ENCODE measurements around the gene USP34. TPM values are rescaled to one million over a fixed set of nuclear protein-coding genes. Genes with fewer than 3 reads are reported as not detected.

Gene USP34
- total and polyA plus RNA-seq, 9 of the 15 experiments (the other 6 are each of a cell fraction or from before 2014, with no cell fraction given) = 19.8 to 108 (median 67.8) TPM

- in situ Hi-C loops (cut with MboI) (no loop called here), intact Hi-C loops (cut with micrococcal nuclease) (no loop called here)
- H3K27ac ChIP-seq (ENCODE audit: extremely low read depth, low read depth, low read length) = no peak overlapping the region
- ChIA-PET CTCF (ENCODE audit: low intra/inter-chr PET ratio) (no interaction called here), POLR2A (interaction anchor here (0.6 to 1.2 kb wide), 4 partner anchors 9 to 438 kb away, joined by 3 to 5 read pairs (median 3); no protein-coding TSS in a partner anchor)
- peaks cover 69% of the 10 kb centered on the region for H3K36me3 ChIP-seq (ENCODE audit: control insufficient read depth, insufficient read depth, low read length)
- H4K20me1 ChIP-seq (replicated peaks; ENCODE audit: control insufficient read depth, insufficient read depth, low read length) = no peaks in the 10 kb centered on the region
- H2AFZ ChIP-seq (ENCODE audit: low read depth, low read length) = no peak overlapping the region
- 90% methylated on average over 4 of the region's 4 CpGs for WGBS (ENCODE audit: insufficient coverage, low coverage, missing lambda C conversion rate)
- H3K9me1 ChIP-seq (ENCODE audit: control insufficient read depth, insufficient read depth, low read length) = no peaks in the 10 kb centered on the region
- ATAC-seq (no peak), DNase-seq (ENCODE audit: extremely low read depth in 1 of 4, low spot score in 3 of 4) (no peak), FAIRE-seq (no peak)
- H3K9me3 ChIP-seq (replicated peaks; ENCODE audit: control insufficient read depth, insufficient read depth, low read depth, low read length) = no peaks in the 10 kb centered on the region
- no peaks in the 10 kb centered on the region for H3K79me2 ChIP-seq (ENCODE audit: control insufficient read depth, insufficient read depth, low read length)
- no TSS peak for BruUV-seq (replicated peaks)
- no peak overlapping the region for H3K4me2 ChIP-seq (ENCODE audit: insufficient read depth, low read length)
- no peak overlapping the region for H3K9ac ChIP-seq (ENCODE audit: insufficient read depth in 1 of 2, low read depth in 2 of 2, low read length in 2 of 2)
- H3K4me1 ChIP-seq (replicated peaks in 1 of 2; ENCODE audit: control insufficient read depth in 2 of 2, insufficient read depth in 2 of 2, low read length in 2 of 2) = no peaks in the 10 kb centered on the region
- H3K4me3 ChIP-seq = no peak overlapping the region
- no peaks in the 10 kb centered on the region for H3K27me3 ChIP-seq (ENCODE audit: control insufficient read depth in 2 of 2, insufficient read depth in 2 of 2, low read length in 2 of 2)
- TF ChIP-seq HNRNPH1 (optimal IDR thresholded peaks at IDR 0.05; ENCODE audit: low read depth, low read length) = no peak
- no peak for TF ChIP-seq ZNF507 (tag; conservative IDR thresholded peaks at IDR 0.05)
- no peak for TF ChIP-seq ILF3 (IDR thresholded peaks at IDR 0.05; ENCODE audit: borderline replicate concordance)
- no peak for TF ChIP-seq TBL1XR1 (IDR thresholded peaks at IDR 0.05; ENCODE audit: low read length in 2 of 2)
- no peak for TF ChIP-seq EP400 (IDR thresholded peaks at IDR 0.05)
- no peak for TF ChIP-seq TCF7 (IDR thresholded peaks at IDR 0.05; ENCODE audit: borderline replicate concordance)
- no peak for TF ChIP-seq ZNF609 (CRISPR knock-in tag; IDR thresholded peaks at IDR 0.05; ENCODE audit: borderline replicate concordance)
- no peak for TF ChIP-seq YY1 (IDR thresholded peaks at IDR 0.05; ENCODE audit: borderline replicate concordance in 1 of 3, control insufficient read depth in 1 of 3, extremely low read depth in 1 of 3, insufficient read depth in 3 of 3, insufficient read length in 1 of 3, insufficient replicate concordance in 2 of 3, low read depth in 1 of 3, low read length in 2 of 3)
- no peak for TF ChIP-seq HNRNPK (IDR thresholded peaks at IDR 0.05; ENCODE audit: low read depth, low read length, poor library complexity, severe bottlenecking)
- no peak for TF ChIP-seq KDM4B (IDR thresholded peaks at IDR 0.05; ENCODE audit: borderline replicate concordance in 2 of 2, low read depth in 1 of 2)
- TF ChIP-seq ZNF197 (CRISPR knock-in tag; IDR thresholded peaks at IDR 0.05; ENCODE audit: low read depth) = no peak
- TF ChIP-seq ZNF586 (CRISPR knock-in tag; conservative IDR thresholded peaks at IDR 0.05) = no peak
- TF ChIP-seq HEY1 (CRISPR knock-in tag; IDR thresholded peaks at IDR 0.05; ENCODE audit: borderline replicate concordance) = no peak
- TF ChIP-seq STAT5A (IDR thresholded peaks at IDR 0.05; ENCODE audit: borderline replicate concordance, low read length) = no peak
- no peak for TF ChIP-seq HINFP (tag; conservative IDR thresholded peaks at IDR 0.05; ENCODE audit: low read depth)
- no peak for TF ChIP-seq ELF1 (tag; IDR thresholded peaks at IDR 0.05)
- TF ChIP-seq MAFK (IDR thresholded peaks at IDR 0.05; ENCODE audit: low read length) = no peak
These were observed 256.7 kb downstream of the USP34 start for GRCh38 chr2:61214171-61214570.

Data from K562 (cell line).